WTC11 (cell line): ENCODE data around the gene TRPM7. TPM values are rescaled to one million over a fixed set of nuclear protein-coding genes. Genes with fewer than 3 reads are reported as not detected.

ENCODE experiments used
- ATAC-seq: fragments of 200-7000 bp; cut with Tn5 transposase; 2 replicates; pipeline ENCODE4 v1.10.0; 2021; ENCODE audit warnings: mild to moderate bottlenecking, moderate library complexity
- CTCF ChIA-PET: fragments of 300-600 bp; sonication (Branson Sonifier 250); formaldehyde crosslinking; loops from one replicate; lab custom pipeline; 2021; ENCODE audit warnings: antibody characterized with exemption; lab: Charles Lee
- POLR2A ChIA-PET: fragments of 350-600 bp; sonication (Branson Sonifier 250); formaldehyde crosslinking; loops from one replicate; lab custom pipeline; 2021; ENCODE audit warnings: antibody characterized with exemption; lab: Charles Lee
- DNase-seq: peaks from one replicate; pipeline ENCODE4 v3.0.0; 2021; ENCODE audit warnings: low spot score
- H3K27ac Mint-ChIP-seq: 2 replicates; pipeline ENCODE4 v1.8.0; 2021; ENCODE audit warnings: mixed read lengths
- H3K27me3 Mint-ChIP-seq: 2 replicates; pipeline ENCODE4 v1.8.0; 2021; ENCODE audit warnings: low read depth, mild to moderate bottlenecking, moderate library complexity, mixed read lengths
- H3K36me3 Mint-ChIP-seq: 2 replicates; pipeline ENCODE4 v1.8.0; 2021; ENCODE audit warnings: mixed read lengths
- H3K4me1 Mint-ChIP-seq: 2 replicates; pipeline ENCODE4 v1.8.0; 2022; ENCODE audit warnings: mixed read lengths
- H3K4me3 Mint-ChIP-seq: 2 replicates; pipeline ENCODE4 v1.8.0; 2021; ENCODE audit warnings: mild to moderate bottlenecking, moderate library complexity, mixed read lengths
- H3K9me3 Mint-ChIP-seq: 2 replicates; pipeline ENCODE4 v1.8.0; 2021; ENCODE audit warnings: mixed read lengths
- ATF3 ChIP-seq: sonication (generic); formaldehyde crosslinking; conservative IDR thresholded peaks from 2 replicates; pipeline ENCODE4 v1.8.1; 2022; ENCODE audit warnings: mild to moderate bottlenecking, missing genetic modification reagents
- CREM ChIP-seq: sonication (generic); formaldehyde crosslinking; IDR thresholded peaks from 2 replicates; pipeline ENCODE4 v1.8.1; 2022; ENCODE audit warnings: mild to moderate bottlenecking, missing genetic modification reagents, moderate library complexity
- CTCF ChIP-seq: fragments of 200-600 bp; IDR thresholded peaks from 2 replicates; pipeline ENCODE4 v1.8.0; 2022; ENCODE audit warnings: antibody characterized with exemption
- E2F4 ChIP-seq: sonication (generic); formaldehyde crosslinking; IDR thresholded peaks from 2 replicates; pipeline ENCODE4 v1.8.1; 2022; ENCODE audit warnings: low read depth, mild to moderate bottlenecking, moderate library complexity, missing genetic modification reagents, borderline replicate concordance
- ETV6 ChIP-seq: sonication (generic); formaldehyde crosslinking; IDR thresholded peaks from 2 replicates; pipeline ENCODE4 v1.8.1; 2022; ENCODE audit warnings: mild to moderate bottlenecking, missing genetic modification reagents
- FOXP4 ChIP-seq: sonication (generic); formaldehyde crosslinking; IDR thresholded peaks from 2 replicates; pipeline ENCODE4 v1.8.0; 2022; ENCODE audit warnings: mild to moderate bottlenecking, missing genetic modification reagents
- IRF2 ChIP-seq: sonication (generic); formaldehyde crosslinking; IDR thresholded peaks from 2 replicates; pipeline ENCODE4 v1.8.0; 2022; ENCODE audit warnings: low read depth, missing genetic modification reagents, borderline replicate concordance
- JUN ChIP-seq: sonication (generic); formaldehyde crosslinking; IDR thresholded peaks from 2 replicates; pipeline ENCODE4 v1.8.0; 2023; ENCODE audit warnings: mild to moderate bottlenecking, missing genetic modification reagents
- KAT7 ChIP-seq: sonication (generic); formaldehyde crosslinking; IDR thresholded peaks from 2 replicates; pipeline ENCODE4 v1.8.1; 2023; ENCODE audit warnings: missing genetic modification reagents, mild to moderate bottlenecking, borderline replicate concordance
- MAX ChIP-seq: sonication (generic); formaldehyde crosslinking; IDR thresholded peaks from 2 replicates; pipeline ENCODE4 v1.8.0; 2022; ENCODE audit warnings: mild to moderate bottlenecking, missing genetic modification reagents
- PRRX2 ChIP-seq: fragments of 250-450 bp; sonication (Bioruptor Pico); IDR thresholded peaks from 2 replicates; pipeline ENCODE4 v1.8.0; 2021; ENCODE audit warnings: mild to moderate bottlenecking
- RELA ChIP-seq: sonication (generic); formaldehyde crosslinking; IDR thresholded peaks from 2 replicates; pipeline ENCODE4 v1.8.1; 2022; ENCODE audit warnings: missing genetic modification reagents, mild to moderate bottlenecking, borderline replicate concordance
- SMAD3 ChIP-seq: sonication (generic); formaldehyde crosslinking; IDR thresholded peaks from 2 replicates; pipeline ENCODE4 v1.8.0; 2022; ENCODE audit warnings: missing genetic modification reagents, mild to moderate bottlenecking, borderline replicate concordance
- TCF7 ChIP-seq: sonication (generic); formaldehyde crosslinking; IDR thresholded peaks from 2 replicates; pipeline ENCODE4 v1.8.0; 2022; ENCODE audit warnings: mild to moderate bottlenecking, low read depth, missing genetic modification reagents, moderate library complexity
- TEAD4 ChIP-seq: sonication (generic); formaldehyde crosslinking; IDR thresholded peaks from 2 replicates; pipeline ENCODE4 v1.8.0; 2022; ENCODE audit warnings: mild to moderate bottlenecking, missing genetic modification reagents
- ZBTB21 ChIP-seq: sonication (generic); formaldehyde crosslinking; IDR thresholded peaks from 2 replicates; pipeline ENCODE4 v1.8.1; 2023; ENCODE audit warnings: mild to moderate bottlenecking, missing genetic modification reagents, borderline replicate concordance
- ZMAT4 ChIP-seq: fragments of 250-450 bp; sonication (Bioruptor Pico); IDR thresholded peaks from 2 replicates; pipeline ENCODE4 v1.9.0; 2021; ENCODE audit warnings: mild to moderate bottlenecking
- total RNA-seq: library from RNA; stranded (reverse); gene quantifications from 3 replicates; pipeline ENCODE4 v1.2.3, GENCODE V29; 2021
- TF ChIP-seq, protein P1 (sequence below): sonication (generic); formaldehyde crosslinking; IDR thresholded peaks from 2 replicates; pipeline ENCODE4 v1.8.1; 2023; ENCODE audit warnings: mild to moderate bottlenecking, missing genetic modification reagents, moderate library complexity
- TF ChIP-seq, protein P2 (sequence below): sonication (generic); formaldehyde crosslinking; IDR thresholded peaks from 2 replicates; pipeline ENCODE4 v1.8.1; 2023; ENCODE audit warnings: mild to moderate bottlenecking, missing genetic modification reagents
- TF ChIP-seq, protein P3 (sequence below): sonication (generic); formaldehyde crosslinking; IDR thresholded peaks from 2 replicates; pipeline ENCODE4 v1.8.1; 2022; ENCODE audit warnings: mild to moderate bottlenecking, moderate library complexity, missing genetic modification reagents
- TF ChIP-seq, protein P4 (sequence below): fragments of 250-450 bp; sonication (Bioruptor Pico); conservative IDR thresholded peaks from 2 replicates; pipeline ENCODE4 v1.9.0; 2021; ENCODE audit warnings: mild to moderate bottlenecking

Gene TRPM7
- total RNA-seq, 1 experiment from 2014 or later: 24.0 TPM

DNA sequence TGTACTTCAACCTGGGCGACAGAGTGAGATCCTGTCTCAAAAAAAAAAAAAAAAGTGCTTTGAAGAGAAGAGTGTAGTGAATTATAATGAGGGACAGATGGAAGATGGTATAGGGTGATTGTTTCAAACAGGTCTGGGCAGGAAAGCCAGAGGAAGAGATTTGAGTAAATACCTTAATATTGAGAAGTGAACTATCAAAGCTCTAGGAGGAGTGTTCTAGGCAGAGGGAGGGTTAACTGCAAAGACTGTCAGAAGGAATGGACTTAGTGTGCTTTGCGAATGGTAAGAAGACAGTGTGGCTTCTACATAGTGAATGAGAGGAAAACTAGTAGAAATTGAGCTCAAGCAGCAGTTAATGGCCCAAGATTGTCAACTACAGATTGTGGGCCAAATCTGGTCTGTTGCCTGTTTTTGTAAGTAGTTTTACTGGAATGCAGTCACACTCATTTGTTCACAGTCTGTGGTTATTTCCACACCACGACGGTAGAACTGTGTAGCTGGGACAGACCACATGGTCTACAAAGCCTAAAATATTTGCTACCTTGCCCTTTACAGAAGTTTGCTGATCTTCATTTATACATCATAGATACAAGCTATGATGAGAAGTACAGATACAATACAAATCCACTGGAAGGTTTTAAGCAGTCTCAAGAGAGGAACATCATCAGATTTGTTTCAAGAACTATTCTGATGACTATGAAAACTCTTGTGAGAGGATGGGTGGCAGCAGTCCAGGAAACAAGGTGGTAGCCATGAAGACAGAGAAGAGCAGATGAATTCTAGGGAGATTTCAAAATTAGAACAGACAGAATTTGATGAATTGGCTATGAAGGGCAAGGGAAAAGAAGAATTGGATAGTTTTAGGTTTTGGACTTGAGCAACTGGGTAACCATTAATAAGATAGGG is 123.6 kb downstream of the TRPM7 start (continued):
- TF ChIP-seq ZBTB21 (CRISPR knock-in tag) (no peak), SMAD3 (CRISPR knock-in tag) (no peak), ETV6 (CRISPR knock-in tag) (no peak), KAT7 (no peak), ATF3 (CRISPR knock-in tag) (no peak), TEAD4 (no peak), RELA (CRISPR knock-in tag) (no peak), PRRX2 (CRISPR knock-in tag) (no peak)
- TF ChIP-seq, protein P1, sequence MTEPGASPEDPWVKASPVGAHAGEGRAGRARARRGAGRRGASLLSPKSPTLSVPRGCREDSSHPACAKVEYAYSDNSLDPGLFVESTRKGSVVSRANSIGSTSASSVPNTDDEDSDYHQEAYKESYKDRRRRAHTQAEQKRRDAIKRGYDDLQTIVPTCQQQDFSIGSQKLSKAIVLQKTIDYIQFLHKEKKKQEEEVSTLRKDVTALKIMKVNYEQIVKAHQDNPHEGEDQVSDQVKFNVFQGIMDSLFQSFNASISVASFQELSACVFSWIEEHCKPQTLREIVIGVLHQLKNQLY (CRISPR knock-in tag): no peak
- TF ChIP-seq, protein P2, sequence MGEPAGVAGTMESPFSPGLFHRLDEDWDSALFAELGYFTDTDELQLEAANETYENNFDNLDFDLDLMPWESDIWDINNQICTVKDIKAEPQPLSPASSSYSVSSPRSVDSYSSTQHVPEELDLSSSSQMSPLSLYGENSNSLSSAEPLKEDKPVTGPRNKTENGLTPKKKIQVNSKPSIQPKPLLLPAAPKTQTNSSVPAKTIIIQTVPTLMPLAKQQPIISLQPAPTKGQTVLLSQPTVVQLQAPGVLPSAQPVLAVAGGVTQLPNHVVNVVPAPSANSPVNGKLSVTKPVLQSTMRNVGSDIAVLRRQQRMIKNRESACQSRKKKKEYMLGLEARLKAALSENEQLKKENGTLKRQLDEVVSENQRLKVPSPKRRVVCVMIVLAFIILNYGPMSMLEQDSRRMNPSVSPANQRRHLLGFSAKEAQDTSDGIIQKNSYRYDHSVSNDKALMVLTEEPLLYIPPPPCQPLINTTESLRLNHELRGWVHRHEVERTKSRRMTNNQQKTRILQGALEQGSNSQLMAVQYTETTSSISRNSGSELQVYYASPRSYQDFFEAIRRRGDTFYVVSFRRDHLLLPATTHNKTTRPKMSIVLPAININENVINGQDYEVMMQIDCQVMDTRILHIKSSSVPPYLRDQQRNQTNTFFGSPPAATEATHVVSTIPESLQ (CRISPR knock-in tag): no peak

GRCh38 chr15:50558012-50558411 is 128.6 kb downstream of the TRPM7 start:
- TF ChIP-seq ZMAT4 (CRISPR knock-in tag): no peak
- no peak for TF ChIP-seq IRF2 (CRISPR knock-in tag)
- no peak for TF ChIP-seq CTCF
- TF ChIP-seq, protein P3, sequence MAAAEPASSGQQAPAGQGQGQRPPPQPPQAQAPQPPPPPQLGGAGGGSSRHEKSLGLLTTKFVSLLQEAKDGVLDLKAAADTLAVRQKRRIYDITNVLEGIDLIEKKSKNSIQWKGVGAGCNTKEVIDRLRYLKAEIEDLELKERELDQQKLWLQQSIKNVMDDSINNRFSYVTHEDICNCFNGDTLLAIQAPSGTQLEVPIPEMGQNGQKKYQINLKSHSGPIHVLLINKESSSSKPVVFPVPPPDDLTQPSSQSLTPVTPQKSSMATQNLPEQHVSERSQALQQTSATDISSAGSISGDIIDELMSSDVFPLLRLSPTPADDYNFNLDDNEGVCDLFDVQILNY (CRISPR knock-in tag): no peak
- no peak for TF ChIP-seq E2F4 (CRISPR knock-in tag)
- TF ChIP-seq, protein P4, sequence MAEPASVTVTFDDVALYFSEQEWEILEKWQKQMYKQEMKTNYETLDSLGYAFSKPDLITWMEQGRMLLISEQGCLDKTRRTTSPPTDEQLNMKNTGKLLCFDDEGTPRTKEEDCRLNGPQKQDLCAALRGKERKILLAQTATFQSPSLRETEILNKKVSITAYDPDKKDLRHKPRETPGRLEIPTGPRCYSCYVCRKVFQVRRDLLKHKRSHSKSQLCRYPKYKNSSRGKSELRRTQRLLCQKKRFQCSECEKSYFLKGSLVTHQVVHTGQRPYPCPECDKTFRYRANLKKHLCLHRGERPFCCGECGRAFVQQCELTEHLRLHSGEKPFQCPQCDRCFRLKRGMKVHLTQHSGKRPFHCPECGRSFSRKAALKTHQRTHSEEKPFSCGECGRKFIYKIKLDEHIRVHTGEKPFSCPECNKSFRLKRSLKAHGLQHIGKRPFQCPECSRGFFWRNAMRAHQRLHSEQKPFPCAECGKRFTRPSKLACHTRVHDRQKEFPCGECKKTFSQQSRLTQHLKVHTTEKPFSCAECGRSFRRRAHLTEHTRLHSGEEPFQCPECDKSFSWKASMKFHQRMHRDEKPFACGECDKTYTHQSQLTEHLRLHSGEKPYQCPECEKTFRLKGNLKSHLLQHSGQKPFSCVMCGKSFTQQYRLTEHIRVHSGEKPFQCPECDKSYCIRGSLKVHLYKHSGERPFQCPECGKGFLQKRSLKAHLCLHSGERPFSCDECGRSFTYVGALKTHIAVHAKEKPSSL (CRISPR knock-in tag): no peak
- no peak for TF ChIP-seq JUN
- no peak for TF ChIP-seq FOXP4 (CRISPR knock-in tag)
- no peak for TF ChIP-seq ZBTB21 (CRISPR knock-in tag)
- TF ChIP-seq MAX: no peak
- TF ChIP-seq TCF7 (CRISPR knock-in tag): no peak
- no peak for TF ChIP-seq CREM (CRISPR knock-in tag)
- ChIA-PET CTCF (no interaction called here), POLR2A (no interaction called here)
- ATAC-seq (no peak), DNase-seq (no peak)
- Mint-ChIP-seq H3K4me3 (no peak overlapping the region), H3K27me3 (no peaks in the 10 kb centered on the region), H3K27ac (no peak overlapping the region), H3K9me3 (0 out of 2 replicates have a peak, but pooled peaks cover 3% of the 10 kb centered on the region), H3K4me1 (no peaks in the 10 kb centered on the region), H3K36me3 (peaks cover 6% of the 10 kb centered on the region)
